Erythroblast (primary cell): ENCODE results near the gene FLYWCH2.
A peak's percentile ranks its signal among the peaks of the same experiment; 100 is the strongest.

Source experiments
- DNase-seq, 2 experiments: peaks; one replicate each; lab custom pipeline; 2025; lab: John Stamatoyannopoulos, UW
- GATA1 ChIP-seq: IDR thresholded peaks from 2 replicates; pipeline ENCODE4 v1.6.1; 2011; ENCODE audit warnings: low read depth, mild to moderate bottlenecking, control low read depth, low read length, moderate library complexity
- POLR2A ChIP-seq: IDR thresholded peaks from 2 replicates; pipeline ENCODE4 v1.6.1; 2011; ENCODE audit warnings: mild to moderate bottlenecking, low read length

Gene FLYWCH2

DNA sequence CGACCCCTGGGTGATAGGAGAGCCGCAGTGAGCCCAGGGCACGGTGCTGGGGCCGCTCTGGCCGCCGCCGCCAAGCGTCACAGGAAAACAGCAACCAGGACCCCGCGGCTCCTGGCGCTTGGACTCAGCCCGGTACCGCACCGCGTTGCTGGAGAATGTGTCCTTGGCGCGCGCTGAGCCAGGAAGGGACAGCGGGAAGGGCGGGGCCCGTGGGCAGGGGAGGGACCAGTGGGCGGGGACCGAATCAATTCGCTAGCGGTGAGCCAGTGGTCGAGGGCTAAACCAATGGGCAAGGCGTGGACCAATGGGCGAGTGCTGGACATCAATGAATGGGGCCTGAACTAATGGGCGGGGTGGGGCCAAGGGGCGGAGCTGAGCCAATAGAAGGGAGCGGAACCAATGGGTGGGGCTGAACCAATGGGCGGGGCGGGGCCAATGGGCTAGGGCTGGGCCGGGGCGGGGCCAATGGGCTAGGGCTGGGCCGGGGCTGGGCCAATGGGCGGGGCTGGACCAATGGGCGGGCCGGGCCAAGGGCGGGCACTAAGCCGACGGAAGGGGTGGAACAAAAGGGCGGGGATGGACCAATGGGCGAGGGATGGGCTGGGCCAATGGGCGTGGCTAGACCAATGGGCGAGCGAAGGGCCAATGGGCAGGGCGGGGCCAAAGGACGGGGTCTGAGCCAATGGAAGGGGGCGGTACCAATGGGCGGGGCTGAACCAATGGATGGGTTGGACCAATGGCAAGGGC is 22.4 kb downstream of the FLYWCH2 start:
- no peak for TF ChIP-seq GATA1
- peak; percentile 87 for TF ChIP-seq POLR2A
- DNase-seq = peak; percentile 98

GRCh38 chr16:2905988-2906387 is 23.0 kb downstream of the FLYWCH2 start:
- DNase-seq = no peak
- TF ChIP-seq GATA1 (no peak), POLR2A (no peak)

DNA sequence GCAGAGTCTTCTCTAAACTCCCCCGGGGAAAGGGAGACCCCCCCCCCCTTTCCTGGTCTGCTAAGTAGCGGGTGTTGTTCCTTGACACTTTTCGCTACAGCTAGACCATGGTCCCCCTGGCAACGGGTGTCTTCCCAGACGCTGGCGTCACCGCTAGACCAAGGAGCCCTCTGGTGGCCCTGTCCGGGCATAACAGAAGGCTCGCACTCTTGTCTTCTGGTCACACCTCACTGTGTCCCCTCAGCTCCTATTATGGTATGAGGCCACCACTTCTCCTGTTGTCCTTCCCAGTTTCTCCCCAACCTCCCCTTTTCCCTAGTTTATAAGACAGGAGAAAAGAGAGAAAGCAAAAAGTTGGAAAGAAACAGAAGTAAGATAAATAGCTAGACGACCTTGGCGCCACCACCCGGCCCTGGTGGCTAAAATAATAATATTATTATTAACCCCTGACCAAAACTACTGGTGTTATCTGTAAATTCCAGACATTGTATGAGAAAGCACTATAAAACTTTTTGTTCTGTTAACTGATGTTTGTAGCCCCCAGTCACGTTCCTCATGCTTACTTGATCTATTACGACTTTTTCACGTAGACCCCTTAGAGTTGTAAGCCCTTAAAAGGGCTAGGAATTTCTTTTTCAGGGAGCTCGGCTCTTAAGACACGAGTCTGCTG is 24.2 kb downstream of the FLYWCH2 start:
- peak; percentile 72 to 76 for DNase-seq

DNA sequence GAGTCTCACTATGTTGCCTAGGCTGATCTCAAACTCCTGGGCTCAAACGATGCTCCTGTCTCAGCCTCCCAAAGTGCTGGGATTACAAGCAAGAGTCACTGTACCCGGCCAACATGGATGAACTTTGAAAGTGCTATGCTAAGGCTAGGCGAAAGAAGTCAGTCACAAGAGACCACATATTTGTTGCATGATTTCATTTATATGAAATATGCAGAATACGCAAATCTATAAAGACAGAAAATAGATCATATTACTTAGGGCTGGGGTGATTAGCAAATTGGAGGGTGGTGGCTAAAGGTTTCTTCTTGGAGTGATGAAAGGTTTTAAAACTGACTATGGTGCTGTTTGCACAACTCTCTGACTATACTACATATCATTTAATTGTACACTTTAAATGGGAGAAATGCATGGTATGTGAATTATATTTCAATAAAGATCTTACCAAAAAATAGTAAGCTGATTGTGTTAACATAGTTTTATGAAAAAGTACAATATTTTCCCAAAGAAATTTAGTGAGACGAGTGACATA is 27.5 kb downstream of the FLYWCH2 start:
- no peak for DNase-seq
- TF ChIP-seq POLR2A (no peak), GATA1 (no peak)

DNA sequence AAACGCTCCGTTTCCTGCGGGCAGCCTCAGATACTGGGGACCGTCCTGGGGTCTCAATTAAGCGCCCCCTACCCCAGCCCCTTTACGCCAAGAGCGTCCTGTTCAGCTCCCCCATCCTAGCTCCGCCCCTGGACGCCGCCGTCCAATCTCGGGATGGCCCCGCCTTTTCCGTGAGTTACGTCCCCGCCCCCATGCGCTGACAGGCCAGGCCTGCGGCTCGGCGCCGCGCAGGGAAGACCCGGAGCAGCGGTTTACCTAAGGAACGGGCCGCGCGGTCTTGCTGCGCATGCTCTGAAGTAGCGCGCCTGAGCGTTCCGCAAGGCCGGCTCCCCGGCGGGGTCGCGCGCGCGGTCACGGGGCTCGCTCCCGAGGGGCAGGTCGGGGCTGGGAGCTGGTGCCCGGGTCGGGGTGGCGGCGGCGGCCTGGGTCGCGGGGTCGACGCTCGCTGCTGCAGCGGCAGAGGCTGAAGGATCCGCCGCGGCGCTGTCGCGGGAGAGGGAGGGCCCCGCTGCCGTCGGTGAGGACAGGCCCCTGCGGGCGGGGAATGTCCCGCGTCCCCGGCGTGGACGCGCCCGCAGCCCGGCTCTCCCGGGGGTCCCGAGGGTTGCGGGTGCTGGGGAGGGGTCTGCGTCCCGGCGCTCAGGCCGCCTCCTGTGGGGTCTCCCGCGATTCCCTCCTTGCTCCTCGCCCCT is 28.8 kb downstream of the FLYWCH2 start, which contains the start of gene FLYWCH1:
TSS of gene FLYWCH1 (plus strand) at position 294 of the 692 bp plus-strand sequence. CDS start 17,755 bp downstream, outside the sequence.
- DNase-seq = peak; percentile 99
- no peak for TF ChIP-seq GATA1
- TF ChIP-seq POLR2A = peak; percentile 66

DNA sequence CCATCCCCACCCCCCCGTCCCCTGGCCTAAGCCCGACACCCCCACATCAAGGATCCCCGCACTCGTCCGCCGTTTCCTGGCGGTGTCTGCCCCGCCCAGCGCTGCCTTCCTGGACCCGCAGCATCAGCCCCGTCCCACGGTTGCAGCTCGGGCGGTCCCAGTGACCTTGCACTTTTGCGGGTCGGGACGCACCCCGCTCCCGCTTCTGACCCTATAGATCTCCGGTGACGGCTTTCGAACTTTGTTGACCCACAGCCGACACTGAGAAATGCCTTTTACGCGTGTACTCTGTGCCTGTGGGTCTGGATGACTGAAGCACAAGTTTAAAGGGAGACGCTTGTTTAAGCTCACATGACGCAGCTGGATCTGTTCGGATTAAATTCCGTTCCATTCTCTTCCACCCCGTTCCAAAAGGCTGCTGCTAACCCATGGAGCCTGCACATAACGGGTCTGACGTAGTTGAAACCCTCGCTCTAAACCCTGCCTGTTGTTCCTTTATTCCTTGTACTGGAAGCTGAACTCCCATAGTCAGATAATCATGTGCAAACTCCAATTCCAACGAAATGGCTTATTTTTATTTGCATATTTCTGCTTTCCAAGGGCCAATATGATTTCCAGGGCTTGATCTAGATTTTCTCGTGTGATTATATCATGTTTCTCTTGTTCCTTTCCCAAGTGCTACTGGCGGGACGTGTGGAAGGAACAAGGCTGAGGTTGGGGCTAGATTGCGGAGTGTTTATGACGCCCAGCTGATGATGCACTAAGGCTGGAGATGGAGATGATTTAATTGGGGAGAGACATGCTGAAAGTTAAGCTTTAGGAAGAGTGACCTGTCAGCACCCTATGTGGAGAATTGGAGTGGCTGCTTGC is 29.6 kb downstream of the FLYWCH2 start:
- TF ChIP-seq GATA1 (no peak), POLR2A (no peak)
- DNase-seq = peak; percentile 66 to 80

DNA sequence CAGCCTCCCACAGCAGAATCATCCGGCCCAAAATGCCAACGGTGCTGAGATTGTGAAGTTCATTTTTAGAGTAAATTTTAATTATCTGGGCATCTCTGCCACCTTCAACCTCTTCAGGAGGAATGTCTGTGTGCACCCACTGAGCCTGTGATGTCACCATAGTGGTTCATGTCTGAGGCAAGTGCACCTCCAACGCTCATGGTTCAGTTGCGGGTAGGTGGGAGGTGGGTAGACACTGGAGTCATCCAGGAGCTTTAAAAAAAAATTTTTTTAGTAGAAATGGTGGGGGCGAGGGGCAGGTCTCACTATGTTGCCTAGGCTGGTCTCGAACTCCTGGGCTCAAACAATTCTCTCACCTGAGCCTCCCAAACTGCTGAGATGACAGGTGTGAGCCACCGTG is 30.6 kb downstream of the FLYWCH2 start:
- DNase-seq = no peak
- TF ChIP-seq GATA1 (no peak), POLR2A (no peak)

DNA sequence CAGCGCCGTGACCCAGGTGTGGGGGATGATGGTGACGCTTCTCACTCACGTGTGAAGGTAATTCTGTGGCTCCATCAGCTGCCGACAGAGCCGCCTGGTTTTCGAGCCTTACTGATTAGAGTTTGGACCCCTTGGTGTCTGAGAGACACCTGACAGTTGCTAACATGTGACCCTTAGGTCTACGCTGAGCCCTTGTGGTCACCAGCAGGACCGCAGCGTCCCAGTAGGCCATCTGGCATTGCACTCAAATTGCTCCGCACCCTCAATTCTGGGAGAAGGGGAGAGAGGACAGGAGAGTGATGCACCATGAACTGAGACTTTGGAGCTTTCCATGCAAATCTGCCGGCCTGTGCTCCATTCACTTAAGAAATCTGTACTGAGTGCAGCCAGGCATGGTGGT is 31.2 kb downstream of the FLYWCH2 start:
- TF ChIP-seq POLR2A (no peak), GATA1 (no peak)

DNA sequence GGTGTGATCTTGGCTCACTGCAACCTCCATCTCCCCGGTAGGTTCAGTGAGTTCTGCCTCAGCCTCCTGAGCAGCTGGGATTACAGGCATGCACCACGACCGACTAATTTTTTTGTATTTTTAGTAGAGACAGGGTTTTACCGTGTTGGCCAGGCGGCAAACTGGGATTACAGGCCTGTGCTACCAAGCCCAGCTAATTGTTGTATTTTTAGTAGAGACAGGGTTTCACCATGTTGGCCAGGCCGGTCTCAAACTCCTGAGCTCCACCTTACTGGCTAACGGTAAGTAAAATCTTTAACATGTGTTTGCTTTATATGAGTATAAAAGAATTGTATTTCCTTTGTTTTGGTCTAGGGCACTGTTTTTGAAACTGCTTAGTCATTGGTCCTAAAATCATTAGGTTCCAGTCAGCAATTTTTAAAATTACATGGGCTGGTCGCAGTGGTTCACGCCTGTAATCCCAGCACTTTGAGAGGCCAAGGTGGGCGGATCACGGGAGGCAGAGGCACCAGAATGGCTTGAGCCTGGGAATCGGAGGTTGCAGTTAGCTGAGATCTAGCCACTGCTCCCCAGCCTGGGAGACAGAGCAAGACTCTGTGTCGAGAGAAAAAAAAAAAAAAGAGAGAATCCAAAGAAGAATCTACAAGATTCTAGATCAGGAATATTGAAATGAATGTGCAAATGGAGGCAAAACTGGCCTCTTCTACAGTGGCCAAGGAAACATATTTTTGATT is 32.3 kb downstream of the FLYWCH2 start:
- no peak for DNase-seq
- TF ChIP-seq POLR2A (no peak), GATA1 (no peak)

More for the DNA sequence above, 31.2 kb downstream of the FLYWCH2 start:
- DNase-seq = no peak

DNA sequence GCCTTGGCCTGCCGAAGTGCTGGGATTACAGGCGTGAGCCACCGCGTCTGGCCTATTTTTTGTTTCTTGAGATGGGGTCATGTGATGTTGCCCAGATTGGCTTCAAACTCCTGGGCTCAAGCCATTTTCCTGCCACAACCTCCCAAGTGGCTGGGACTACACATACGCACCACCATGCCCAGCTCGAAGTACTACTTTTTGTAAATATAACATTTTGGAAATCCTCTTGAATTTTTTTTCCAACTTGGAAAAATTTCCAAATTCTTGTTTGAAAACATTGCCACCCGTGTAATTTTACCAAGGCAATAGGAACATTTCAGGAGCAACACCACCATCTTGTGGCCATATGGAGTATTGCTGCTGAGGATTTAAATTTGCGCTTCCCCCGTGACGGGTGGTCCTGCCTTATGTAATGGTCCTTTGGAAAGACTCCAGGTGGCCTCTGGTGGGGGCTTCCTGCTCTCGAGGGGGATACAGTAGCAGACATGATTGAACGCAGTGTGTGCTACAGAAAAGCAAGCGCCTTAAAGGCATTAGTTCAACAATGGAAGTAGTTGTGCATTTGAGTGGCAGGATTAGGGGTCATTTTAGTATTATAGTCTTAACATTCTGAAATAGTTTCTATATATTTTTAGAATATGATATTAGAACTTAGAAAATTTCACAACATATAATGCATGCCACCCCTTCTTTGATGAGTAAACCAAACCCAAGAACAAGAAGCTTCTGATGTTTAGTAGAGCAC is 36.7 kb downstream of the FLYWCH2 start:
- TF ChIP-seq GATA1 = no peak
- TF ChIP-seq POLR2A = no peak
- DNase-seq = peak; percentile 70 to 86

DNA sequence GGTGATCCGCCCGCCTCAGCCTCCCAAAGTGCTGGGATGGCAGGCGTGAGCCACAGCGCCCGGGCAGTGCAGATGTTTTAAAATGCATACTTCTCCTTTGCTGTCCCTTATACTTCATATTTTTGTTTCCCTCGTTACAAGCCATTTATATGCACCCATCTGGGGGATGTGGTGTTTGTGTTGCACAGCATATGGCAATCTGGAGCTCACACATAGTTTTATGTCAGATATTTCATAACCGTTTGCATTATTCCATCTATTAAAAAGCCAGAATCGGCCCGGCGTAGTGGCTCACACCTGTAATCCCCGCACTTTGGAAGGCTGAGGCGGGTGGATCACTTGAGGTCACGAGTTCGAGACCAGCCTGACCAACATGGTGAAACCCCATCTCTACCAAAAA is 40.5 kb downstream of the FLYWCH2 start:
- TF ChIP-seq GATA1 (no peak), POLR2A (no peak)
- no peak for DNase-seq

DNA sequence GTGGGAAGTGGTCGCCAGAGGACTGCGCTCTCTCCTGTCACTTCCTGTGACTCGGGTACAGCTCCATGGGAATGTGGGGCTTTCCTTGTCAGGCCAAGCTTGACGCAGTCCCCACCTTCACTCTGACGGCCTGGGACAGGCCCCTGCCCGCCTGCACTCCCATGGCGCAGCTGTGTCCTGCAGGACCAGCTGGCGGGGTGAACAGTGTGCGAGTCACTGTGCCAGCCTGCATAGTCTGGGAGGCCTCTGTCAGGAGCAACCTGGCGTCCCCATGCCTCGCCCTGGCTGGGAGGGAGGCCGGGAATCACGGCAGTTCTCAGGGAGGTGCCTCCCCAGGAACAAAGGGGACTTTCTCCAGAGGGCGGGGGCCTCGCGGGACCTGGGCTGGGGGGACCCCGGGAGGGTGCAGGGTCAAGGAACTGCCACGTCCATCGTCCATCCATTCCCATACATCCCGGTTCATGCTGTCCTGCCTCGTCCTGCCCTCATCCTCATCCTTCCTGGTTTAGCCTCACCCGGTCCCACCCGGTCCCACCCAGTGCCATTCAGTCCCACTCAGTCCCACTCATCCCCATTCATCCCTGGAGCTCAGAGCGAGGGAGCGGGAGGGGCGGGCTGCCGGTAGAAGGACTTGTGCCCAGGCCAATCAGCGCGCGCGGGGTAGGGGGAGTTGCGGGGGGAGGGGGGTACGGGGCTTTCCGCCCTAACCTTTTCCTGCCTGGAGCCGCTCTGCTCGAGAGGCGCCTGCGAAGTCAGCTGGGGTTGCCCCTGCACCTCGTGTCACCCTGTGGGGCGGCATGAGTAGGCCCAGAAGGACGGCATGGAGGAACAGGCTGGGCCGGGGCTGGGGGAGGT is 42.1 kb downstream of the FLYWCH2 start:
- no peak for DNase-seq
- TF ChIP-seq POLR2A (no peak), GATA1 (no peak)
